ENCODE data around the gene KIR2DL1.
"Not testable (repeated sequence)": the region's sequence is repeated elsewhere in the genome, so short reads cannot be mapped to it uniquely, and the experiment has no call there.

KIR2DL1 gene

DNA sequence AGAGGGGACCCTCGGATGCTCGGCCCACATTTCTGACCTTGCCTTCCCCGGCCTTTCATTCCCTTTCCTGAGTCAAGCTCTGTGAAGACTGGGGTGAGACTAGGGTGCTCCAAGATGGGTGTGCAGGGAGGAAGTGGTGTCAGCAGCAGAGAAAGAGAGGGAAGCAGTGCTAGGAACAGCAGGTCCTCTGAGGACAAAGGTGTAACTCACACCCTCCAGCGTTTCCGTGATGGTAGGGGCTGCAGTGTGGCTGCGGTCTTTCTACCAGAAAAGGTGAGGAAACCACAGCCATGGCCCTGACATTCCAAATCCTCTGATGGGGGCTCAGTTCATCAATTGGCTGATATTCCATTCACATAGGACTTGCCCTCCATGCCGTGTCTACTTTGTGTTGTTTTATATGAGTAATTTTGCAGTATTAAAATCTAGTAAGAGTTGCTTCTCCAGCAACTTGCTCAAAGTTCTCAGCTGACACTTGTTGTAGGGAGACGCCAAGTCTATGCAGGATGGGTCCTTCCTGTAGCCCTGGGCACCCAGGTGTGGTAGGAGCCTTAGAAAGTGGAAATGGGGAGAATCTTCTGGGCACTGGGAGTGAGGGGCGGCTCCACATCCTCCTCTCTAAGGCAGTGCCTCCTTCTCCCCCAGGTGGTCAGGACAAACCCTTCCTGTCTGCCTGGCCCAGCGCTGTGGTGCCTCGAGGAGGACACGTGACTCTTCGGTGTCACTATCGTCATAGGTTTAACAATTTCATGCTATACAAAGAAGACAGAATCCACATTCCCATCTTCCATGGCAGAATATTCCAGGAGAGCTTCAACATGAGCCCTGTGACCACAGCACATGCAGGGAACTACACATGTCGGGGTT lies 48.3 kb downstream of the KIR2DL1 start:
- DNase-seq (ENCODE audit: low read depth in 2 of 2) = no peak

- not testable (repeated sequence) for DNase-seq (ENCODE audit: low read depth in 2 of 2)
Observed at GRCh38 chr19:54824416-54824815, 54.8 kb downstream of the KIR2DL1 start.

GRCh38 chr19:54825326-54825725 lies 55.7 kb downstream of the KIR2DL1 start:
- DNase-seq (ENCODE audit: low read depth in 2 of 2) = not testable (repeated sequence)

DNA sequence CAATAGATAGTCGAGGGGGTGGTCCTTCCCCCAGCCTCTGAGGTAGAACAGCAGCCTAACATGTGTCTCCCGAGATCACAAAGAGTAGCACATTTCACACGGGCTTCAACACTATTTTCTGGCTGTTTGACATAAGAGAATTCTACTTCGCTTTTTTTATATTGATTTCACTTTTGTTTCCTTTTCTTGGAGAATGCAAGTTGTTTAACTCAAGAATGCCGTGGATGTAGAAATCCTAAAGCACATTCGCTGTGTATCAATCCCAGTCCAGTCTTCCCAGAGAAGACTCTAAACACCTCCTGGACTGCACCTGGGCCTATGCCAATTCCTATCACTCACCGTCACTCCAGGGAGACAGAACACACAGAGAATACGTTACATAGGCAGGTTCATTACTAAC lies 58.5 kb downstream of the KIR2DL1 start:
- DNase-seq (ENCODE audit: low read depth in 2 of 2) = not testable (repeated sequence)

- not testable (repeated sequence) for DNase-seq (ENCODE audit: low read depth in 2 of 2)
Observed at GRCh38 chr19:54832496-54832895, 62.9 kb downstream of the KIR2DL1 start, which contains the start of gene KIR2DS4. KIR2DS4 (plus strand) TSS chr19:54832676.

Data from fibroblast of skin of left quadriceps (primary cell).